GM12878 (cell line): ENCODE results near the gene CENPA. TPM values are rescaled to one million over a fixed set of nuclear protein-coding genes. Genes with fewer than 3 reads are reported as not detected.

ENCODE experiments used
- BMI1 ChIP-seq: fragments of 450-650 bp; IDR thresholded peaks from 2 replicates; pipeline ENCODE4 v1.6.1; 2016; ENCODE audit warnings: mild to moderate bottlenecking, moderate library complexity, borderline replicate concordance
- EGR1 ChIP-seq, 2 experiments: IDR thresholded peaks; 1 replicate in 1 of 2; 2 replicates in 1 of 2; pipeline ENCODE4 v1.6.1; 2011 to 2012; ENCODE audit warnings: low read depth in 2 of 2, low read length in 2 of 2, borderline replicate concordance in 1 of 2, mild to moderate bottlenecking in 1 of 2, moderate library complexity in 1 of 2
- HCFC1 ChIP-seq: fragments of 150-350 bp; IDR thresholded peaks from 2 replicates; pipeline ENCODE4 v1.6.1; 2014; ENCODE audit warnings: low read length
- IRF4 ChIP-seq: IDR thresholded peaks from 2 replicates; pipeline ENCODE4 v1.6.1; 2011; ENCODE audit warnings: low read depth, low read length
- KDM1A ChIP-seq: fragments of 200-600 bp; sonication (generic); IDR thresholded peaks from 2 replicates; pipeline ENCODE4 v1.6.1; 2016; ENCODE audit warnings: borderline replicate concordance
- NFXL1 ChIP-seq: fragments of 450-650 bp; IDR thresholded peaks from 2 replicates; pipeline ENCODE4 v1.6.1; 2017; ENCODE audit warnings: antibody characterized with exemption, mild to moderate bottlenecking, borderline replicate concordance
- NFYB ChIP-seq: IDR thresholded peaks from 2 replicates; pipeline ENCODE4 v1.6.1; 2011; ENCODE audit warnings: low read depth, mild to moderate bottlenecking, low read length, improper control_type of control experiment, moderate library complexity; ENCODE audit not compliant: insufficient read depth
- PML ChIP-seq: IDR thresholded peaks from 2 replicates; pipeline ENCODE4 v1.6.1; 2012; ENCODE audit warnings: low read length, inconsistent platforms
- RBBP5 ChIP-seq: fragments of 200-600 bp; sonication (generic); conservative IDR thresholded peaks from 2 replicates; pipeline ENCODE4 v1.6.1; 2016
- SMAD5 ChIP-seq: IDR thresholded peaks from 2 replicates; pipeline ENCODE4 v1.6.1; 2016; ENCODE audit warnings: antibody characterized with exemption, low read depth
- SUZ12 ChIP-seq: fragments of 200-600 bp; sonication (generic); IDR thresholded peaks from one replicate; pipeline ENCODE4 v1.6.1; 2018; ENCODE audit warnings: antibody characterized with exemption, mild to moderate bottlenecking; ENCODE audit not compliant: unreplicated experiment
- ZNF207 ChIP-seq: fragments of 450-650 bp; IDR thresholded peaks from 2 replicates; pipeline ENCODE4 v1.6.1; 2014; ENCODE audit warnings: antibody characterized with exemption, mild to moderate bottlenecking, borderline replicate concordance
- ZNF217 ChIP-seq: fragments of 450-650 bp; IDR thresholded peaks from 2 replicates; pipeline ENCODE4 v1.6.1; 2017; ENCODE audit warnings: antibody characterized with exemption, mild to moderate bottlenecking
- ZNF24 ChIP-seq: fragments of 450-650 bp; IDR thresholded peaks from 2 replicates; pipeline ENCODE4 v1.6.1; 2017; ENCODE audit warnings: antibody characterized with exemption, mild to moderate bottlenecking
- ZSCAN29 ChIP-seq: fragments of 450-650 bp; IDR thresholded peaks from 2 replicates; pipeline ENCODE4 v1.6.1; 2017; ENCODE audit warnings: mild to moderate bottlenecking, moderate library complexity
- ZZZ3 ChIP-seq: IDR thresholded peaks from 2 replicates; pipeline ENCODE4 v1.6.1; 2011; ENCODE audit warnings: low read depth; ENCODE audit not compliant: control insufficient read depth, insufficient read length
- polyA plus RNA-seq, 11 experiments: library from polyadenylated mRNA; depleted of rRNA in 4 of 11; unstranded in 6 of 11; stranded (reverse) in 5 of 11; fragments of >200 nt; fragmentation: Nextera tagmentation in 4 of 11; fragmentation: Illumina TruSeq in 1 of 11; extraction: Ambion mirVana in 4 of 11; extraction: Trizol in 1 of 11; gene quantifications; 1 replicate in 1 of 11; 2 replicates in 10 of 11; pipeline versions ENCODE4 v1.2.1 to v1.2.3, GENCODE V29; 2011 to 2016; ENCODE audit warnings: inconsistent platforms in 2 of 11, missing spikeins in 2 of 11, low read depth in 1 of 11
- total RNA-seq, 4 experiments: library from RNA; depleted of rRNA in 3 of 4; stranded (reverse); fragments of >200 nt in 3 of 4; fragmentation: Illumina TruSeq in 1 of 4; extraction: Trizol in 1 of 4; gene quantifications; 2 replicates each; pipeline versions ENCODE4 v1.2.1 to v1.2.3, GENCODE V29; 2013 to 2021
- TF ChIP-seq, protein P1 (sequence below): IDR thresholded peaks from 2 replicates; pipeline ENCODE4 v1.6.1; 2012; ENCODE audit warnings: low read depth, low read length, improper control_type of control experiment
- TF ChIP-seq, protein P2 (sequence below): IDR thresholded peaks from 2 replicates; pipeline ENCODE4 v1.6.1; 2012; ENCODE audit warnings: low read length, inconsistent platforms
- TF ChIP-seq, protein P3 (sequence below): fragments of 450-650 bp; IDR thresholded peaks from 2 replicates; pipeline ENCODE4 v1.6.1; 2014; ENCODE audit warnings: mild to moderate bottlenecking
- TF ChIP-seq, protein P4 (sequence below): fragments of 450-650 bp; IDR thresholded peaks from 2 replicates; pipeline ENCODE4 v1.6.1; 2017; ENCODE audit warnings: antibody characterized with exemption, mild to moderate bottlenecking, moderate library complexity
- TF ChIP-seq, protein P5 (sequence below): fragments of 450-650 bp; IDR thresholded peaks from 2 replicates; pipeline ENCODE4 v1.6.1; 2017; ENCODE audit warnings: borderline replicate concordance

CENPA gene
- total and polyA plus RNA-seq, 10 of the 15 experiments (the other 5 are each of a cell fraction or from before 2014, with no cell fraction given) = 8.1 to 66.6 (median 36.7) TPM

DNA sequence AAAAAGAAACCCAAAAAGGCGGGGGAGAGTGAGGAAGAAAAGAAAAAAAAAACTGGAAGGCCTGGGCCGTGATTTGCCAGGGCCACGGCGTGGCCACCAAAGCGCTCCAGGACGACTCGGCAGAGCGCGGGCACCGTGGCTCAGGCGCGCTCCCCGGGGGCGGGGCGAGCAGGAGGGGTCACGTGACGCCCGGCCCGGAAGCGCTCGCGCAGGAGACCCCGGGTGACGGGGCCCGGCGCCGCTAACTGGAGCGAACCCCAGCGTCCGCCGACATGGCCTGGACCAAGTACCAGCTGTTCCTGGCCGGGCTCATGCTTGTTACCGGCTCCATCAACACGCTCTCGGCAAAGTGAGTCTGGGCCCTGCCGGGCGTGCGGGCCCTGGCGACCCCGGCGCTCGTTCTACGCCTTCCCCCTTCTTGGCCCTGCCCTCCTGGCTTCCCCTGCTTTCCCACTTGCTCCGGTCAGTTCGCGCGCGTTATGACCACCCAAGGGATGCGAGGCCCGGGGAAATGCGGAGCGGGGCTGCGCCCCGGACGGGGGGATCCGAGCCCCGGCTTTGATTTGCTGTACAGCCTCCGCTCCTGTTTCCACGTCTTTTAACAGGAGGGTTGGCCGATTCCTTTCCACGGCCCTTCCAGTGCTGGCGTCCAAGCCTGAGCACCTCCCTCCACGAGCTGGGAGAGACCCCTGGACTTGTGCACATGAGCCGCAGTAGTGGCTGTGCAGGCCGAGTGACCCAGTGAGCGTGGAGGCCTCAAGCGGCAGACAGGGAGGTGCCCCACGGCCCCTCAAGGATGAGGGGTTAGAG is 21.6 kb upstream of the CENPA start, which contains the start of gene SLC35F6 (continued):
- TF ChIP-seq, protein P1, sequence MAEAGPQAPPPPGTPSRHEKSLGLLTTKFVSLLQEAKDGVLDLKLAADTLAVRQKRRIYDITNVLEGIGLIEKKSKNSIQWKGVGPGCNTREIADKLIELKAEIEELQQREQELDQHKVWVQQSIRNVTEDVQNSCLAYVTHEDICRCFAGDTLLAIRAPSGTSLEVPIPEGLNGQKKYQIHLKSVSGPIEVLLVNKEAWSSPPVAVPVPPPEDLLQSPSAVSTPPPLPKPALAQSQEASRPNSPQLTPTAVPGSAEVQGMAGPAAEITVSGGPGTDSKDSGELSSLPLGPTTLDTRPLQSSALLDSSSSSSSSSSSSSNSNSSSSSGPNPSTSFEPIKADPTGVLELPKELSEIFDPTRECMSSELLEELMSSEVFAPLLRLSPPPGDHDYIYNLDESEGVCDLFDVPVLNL = peak; percentile 23; the same call in 1 of the 2 replicates
- TF ChIP-seq SUZ12 (no peak), PML (no peak), EGR1 (IDR thresholded peaks at IDR 0.05; ENCODE audit: borderline replicate concordance in 1 of 2, low read depth in 2 of 2, low read length in 2 of 2) (peak in 1 of 2 experiments; percentile 50; a peak in 1 of 3 replicates), ZNF24 (no peak), KDM1A (no peak), IRF4 (no peak), NFYB (no peak), ZNF207 (no peak), ZZZ3 (no peak), NFXL1 (no peak), ZNF217 (no peak), ZSCAN29 (no peak), SMAD5 (0 out of 2 replicates have a peak, but pooled peaks have one; percentile 52), HCFC1 (no peak), BMI1 (no peak), RBBP5 (no peak)
- TF ChIP-seq, protein P2, sequence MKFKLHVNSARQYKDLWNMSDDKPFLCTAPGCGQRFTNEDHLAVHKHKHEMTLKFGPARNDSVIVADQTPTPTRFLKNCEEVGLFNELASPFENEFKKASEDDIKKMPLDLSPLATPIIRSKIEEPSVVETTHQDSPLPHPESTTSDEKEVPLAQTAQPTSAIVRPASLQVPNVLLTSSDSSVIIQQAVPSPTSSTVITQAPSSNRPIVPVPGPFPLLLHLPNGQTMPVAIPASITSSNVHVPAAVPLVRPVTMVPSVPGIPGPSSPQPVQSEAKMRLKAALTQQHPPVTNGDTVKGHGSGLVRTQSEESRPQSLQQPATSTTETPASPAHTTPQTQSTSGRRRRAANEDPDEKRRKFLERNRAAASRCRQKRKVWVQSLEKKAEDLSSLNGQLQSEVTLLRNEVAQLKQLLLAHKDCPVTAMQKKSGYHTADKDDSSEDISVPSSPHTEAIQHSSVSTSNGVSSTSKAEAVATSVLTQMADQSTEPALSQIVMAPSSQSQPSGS = no peak
- TF ChIP-seq, protein P3, sequence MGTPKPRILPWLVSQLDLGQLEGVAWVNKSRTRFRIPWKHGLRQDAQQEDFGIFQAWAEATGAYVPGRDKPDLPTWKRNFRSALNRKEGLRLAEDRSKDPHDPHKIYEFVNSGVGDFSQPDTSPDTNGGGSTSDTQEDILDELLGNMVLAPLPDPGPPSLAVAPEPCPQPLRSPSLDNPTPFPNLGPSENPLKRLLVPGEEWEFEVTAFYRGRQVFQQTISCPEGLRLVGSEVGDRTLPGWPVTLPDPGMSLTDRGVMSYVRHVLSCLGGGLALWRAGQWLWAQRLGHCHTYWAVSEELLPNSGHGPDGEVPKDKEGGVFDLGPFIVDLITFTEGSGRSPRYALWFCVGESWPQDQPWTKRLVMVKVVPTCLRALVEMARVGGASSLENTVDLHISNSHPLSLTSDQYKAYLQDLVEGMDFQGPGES = no peak
- TF ChIP-seq, protein P4, sequence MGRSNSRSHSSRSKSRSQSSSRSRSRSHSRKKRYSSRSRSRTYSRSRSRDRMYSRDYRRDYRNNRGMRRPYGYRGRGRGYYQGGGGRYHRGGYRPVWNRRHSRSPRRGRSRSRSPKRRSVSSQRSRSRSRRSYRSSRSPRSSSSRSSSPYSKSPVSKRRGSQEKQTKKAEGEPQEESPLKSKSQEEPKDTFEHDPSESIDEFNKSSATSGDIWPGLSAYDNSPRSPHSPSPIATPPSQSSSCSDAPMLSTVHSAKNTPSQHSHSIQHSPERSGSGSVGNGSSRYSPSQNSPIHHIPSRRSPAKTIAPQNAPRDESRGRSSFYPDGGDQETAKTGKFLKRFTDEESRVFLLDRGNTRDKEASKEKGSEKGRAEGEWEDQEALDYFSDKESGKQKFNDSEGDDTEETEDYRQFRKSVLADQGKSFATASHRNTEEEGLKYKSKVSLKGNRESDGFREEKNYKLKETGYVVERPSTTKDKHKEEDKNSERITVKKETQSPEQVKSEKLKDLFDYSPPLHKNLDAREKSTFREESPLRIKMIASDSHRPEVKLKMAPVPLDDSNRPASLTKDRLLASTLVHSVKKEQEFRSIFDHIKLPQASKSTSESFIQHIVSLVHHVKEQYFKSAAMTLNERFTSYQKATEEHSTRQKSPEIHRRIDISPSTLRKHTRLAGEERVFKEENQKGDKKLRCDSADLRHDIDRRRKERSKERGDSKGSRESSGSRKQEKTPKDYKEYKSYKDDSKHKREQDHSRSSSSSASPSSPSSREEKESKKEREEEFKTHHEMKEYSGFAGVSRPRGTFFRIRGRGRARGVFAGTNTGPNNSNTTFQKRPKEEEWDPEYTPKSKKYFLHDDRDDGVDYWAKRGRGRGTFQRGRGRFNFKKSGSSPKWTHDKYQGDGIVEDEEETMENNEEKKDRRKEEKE = no peak
- TF ChIP-seq, protein P5, sequence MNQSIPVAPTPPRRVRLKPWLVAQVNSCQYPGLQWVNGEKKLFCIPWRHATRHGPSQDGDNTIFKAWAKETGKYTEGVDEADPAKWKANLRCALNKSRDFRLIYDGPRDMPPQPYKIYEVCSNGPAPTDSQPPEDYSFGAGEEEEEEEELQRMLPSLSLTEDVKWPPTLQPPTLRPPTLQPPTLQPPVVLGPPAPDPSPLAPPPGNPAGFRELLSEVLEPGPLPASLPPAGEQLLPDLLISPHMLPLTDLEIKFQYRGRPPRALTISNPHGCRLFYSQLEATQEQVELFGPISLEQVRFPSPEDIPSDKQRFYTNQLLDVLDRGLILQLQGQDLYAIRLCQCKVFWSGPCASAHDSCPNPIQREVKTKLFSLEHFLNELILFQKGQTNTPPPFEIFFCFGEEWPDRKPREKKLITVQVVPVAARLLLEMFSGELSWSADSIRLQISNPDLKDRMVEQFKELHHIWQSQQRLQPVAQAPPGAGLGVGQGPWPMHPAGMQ = no peak
